Fibroblast of skin of right biceps (primary cell): ENCODE measurements around the gene CDC20.

Source experiments
- DNase-seq: peaks from one replicate; pipeline ENCODE4 v3.0.0-alpha.2; 2013

Gene CDC20

GRCh38 chr1:43358746-43359693 lies at the start of gene CDC20:
TSS of gene CDC20 (plus strand) at chr1:43358981. CDS start at chr1:43359216, 235 bp downstream.
- peak; percentile 98 for DNase-seq

- no peak for DNase-seq
Measured at GRCh38 chr1:43309405-43310025, 49.3 kb upstream of the CDC20 start.

GRCh38 chr1:43311521-43311920 lies 47.3 kb upstream of the CDC20 start:
- no peak for DNase-seq

- DNase-seq, result no peak
Measured at GRCh38 chr1:43312212-43312623, 46.6 kb upstream of the CDC20 start.

- DNase-seq, result no peak
Measured at GRCh38 chr1:43312663-43313515, 45.9 kb upstream of the CDC20 start.

GRCh38 chr1:43313771-43314170 lies 45.0 kb upstream of the CDC20 start:
- DNase-seq, result no peak

- no peak for DNase-seq
Measured at GRCh38 chr1:43314233-43314632, 44.5 kb upstream of the CDC20 start.

- DNase-seq, result no peak
Measured at GRCh38 chr1:43315481-43315880, 43.3 kb upstream of the CDC20 start.

- no peak for DNase-seq
Measured at GRCh38 chr1:43315963-43316737, 42.6 kb upstream of the CDC20 start.

- no peak for DNase-seq
Measured at GRCh38 chr1:43316738-43317520, 41.9 kb upstream of the CDC20 start.

- DNase-seq, result peak; percentile 34
Measured at GRCh38 chr1:43317817-43318471, 40.8 kb upstream of the CDC20 start.

GRCh38 chr1:43318831-43319230 lies 40.0 kb upstream of the CDC20 start:
- DNase-seq, result no peak

- no peak for DNase-seq
Measured at GRCh38 chr1:43319288-43319687, 39.5 kb upstream of the CDC20 start.

GRCh38 chr1:43319766-43320165 lies 39.0 kb upstream of the CDC20 start:
- DNase-seq, result no peak

- no peak for DNase-seq
Measured at GRCh38 chr1:43321331-43321891, 37.4 kb upstream of the CDC20 start.

- DNase-seq, result no peak
Measured at GRCh38 chr1:43322506-43322905, 36.3 kb upstream of the CDC20 start.

- DNase-seq, result peak; percentile 20
Measured at GRCh38 chr1:43324810-43325209, 34.0 kb upstream of the CDC20 start.

- DNase-seq, result no peak
Measured at GRCh38 chr1:43325381-43325780, 33.4 kb upstream of the CDC20 start.

- peak; percentile 52 for DNase-seq
Measured at GRCh38 chr1:43327549-43328292, 31.1 kb upstream of the CDC20 start.
